NCI-H1105 treated with DMSO at 0.1 percent for 48 hours (cell line): ENCODE measurements around the gene ERFL.
"Not testable (repeated sequence)": the region's sequence is repeated elsewhere in the genome, so short reads cannot be mapped to it uniquely, and the experiment has no call there.

Experiments
- DNase-seq: peaks from one replicate; lab custom pipeline; 2025; lab: John Stamatoyannopoulos, UW

The ERFL gene

DNA sequence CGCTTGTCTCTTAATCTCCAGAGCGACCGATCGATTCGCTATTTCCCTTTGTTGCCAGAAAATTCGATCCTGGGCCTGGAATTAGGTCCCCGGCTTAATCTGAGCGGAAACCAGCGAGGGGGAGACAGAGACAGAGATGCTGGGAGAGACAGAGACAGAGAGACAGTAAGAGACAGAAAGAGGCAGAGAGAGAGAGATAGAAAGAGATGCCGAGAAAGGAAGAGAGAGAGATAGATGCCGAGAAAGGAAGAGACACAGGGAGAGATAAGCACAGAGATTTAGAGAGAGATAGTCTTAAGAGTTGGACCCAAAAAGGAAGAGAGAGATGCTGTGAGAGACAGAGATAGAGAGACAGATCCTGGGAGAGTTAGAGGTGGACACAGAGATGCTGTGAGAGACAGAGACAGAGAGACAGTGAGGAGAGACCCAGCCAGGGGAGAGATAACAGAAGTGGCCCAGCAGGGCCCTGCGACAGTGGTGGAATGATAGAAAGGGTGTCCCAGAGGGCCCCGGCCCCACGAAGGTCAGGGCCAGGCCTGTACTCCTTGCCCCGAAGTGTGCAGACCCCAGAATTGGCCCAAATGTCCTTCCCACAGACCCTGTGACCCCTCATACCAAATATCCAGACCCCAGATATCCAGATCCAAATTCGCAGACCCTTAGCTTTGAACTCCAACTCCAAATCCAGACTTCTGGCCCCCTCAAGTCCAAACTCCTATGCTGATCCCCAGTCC lies 1.3 kb downstream of the ERFL start:
- DNase-seq: no peak

DNA sequence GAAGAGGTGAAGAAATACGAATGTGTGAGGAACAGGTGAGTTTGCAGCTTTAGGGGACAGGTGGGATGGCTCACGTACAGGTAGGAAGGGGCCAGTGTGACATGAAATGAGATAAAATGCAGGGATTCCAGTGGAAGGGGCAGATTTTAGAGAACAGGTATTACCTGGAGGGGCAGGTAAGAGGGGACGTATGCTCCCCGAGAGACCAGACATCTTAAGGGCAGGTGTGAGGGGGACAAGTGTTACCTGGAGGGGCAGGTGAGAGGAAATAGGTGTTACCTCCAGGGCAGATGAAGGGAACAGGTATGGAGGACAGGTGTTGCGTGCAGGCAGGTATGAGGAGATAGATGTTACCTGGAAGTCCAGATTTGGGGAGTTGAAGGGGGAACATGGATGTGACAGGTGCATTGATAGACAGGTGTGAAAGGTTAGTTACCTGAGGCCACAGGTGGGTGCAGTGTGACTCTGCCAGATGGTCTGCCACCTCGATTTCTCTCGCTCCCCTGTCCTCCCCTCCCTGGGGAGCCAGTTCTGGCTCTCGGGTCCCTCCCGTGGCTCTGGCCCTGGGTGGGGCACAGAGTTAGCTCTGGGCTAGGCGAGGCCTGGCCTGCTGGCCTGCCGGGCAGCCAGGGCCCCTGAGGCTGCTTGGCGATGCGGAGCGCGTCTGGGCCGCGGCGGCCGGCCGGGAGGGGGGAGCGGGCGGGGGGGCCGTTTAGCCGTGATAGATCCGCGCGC lies 2.1 kb downstream of the ERFL start:
- no peak for DNase-seq

DNA sequence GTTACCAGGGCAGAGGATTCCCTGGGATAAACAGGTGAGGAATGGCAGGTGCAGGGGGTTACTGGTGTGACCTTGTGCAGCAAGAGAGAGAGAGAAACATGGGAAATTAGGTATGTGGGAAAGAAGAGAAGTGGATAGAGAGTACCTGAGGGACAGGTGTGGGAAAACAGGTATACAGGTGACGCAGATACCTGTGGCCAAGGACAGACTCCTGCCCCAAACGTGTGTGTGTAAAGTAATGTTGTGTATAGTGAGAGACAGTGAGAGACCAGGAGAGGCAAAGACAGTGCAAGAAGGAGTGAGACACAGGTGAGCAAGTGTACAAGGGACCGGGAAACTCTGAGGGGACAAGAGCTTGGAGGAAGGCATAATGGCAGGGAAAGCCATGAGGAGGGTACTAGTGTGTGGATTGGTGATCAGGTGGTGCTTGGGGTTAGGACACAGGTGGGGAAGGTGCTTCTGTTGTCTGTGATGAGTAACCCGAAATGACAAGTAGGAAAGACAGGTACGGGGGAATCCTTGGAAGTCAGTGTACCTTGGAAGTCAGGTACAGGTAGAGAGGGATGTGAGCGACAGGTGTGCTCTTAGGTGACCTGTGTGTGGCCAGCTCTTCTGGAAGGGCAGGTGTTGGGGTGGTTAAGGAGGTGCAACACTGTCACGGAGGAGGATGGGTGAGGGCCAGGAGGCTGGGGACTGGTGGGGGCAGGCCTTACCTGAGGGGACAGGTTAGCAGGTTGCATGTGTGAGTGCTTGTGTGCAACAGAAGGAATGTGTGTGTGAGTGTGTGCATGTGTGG lies 2.8 kb downstream of the ERFL start:
- DNase-seq: no peak

DNA sequence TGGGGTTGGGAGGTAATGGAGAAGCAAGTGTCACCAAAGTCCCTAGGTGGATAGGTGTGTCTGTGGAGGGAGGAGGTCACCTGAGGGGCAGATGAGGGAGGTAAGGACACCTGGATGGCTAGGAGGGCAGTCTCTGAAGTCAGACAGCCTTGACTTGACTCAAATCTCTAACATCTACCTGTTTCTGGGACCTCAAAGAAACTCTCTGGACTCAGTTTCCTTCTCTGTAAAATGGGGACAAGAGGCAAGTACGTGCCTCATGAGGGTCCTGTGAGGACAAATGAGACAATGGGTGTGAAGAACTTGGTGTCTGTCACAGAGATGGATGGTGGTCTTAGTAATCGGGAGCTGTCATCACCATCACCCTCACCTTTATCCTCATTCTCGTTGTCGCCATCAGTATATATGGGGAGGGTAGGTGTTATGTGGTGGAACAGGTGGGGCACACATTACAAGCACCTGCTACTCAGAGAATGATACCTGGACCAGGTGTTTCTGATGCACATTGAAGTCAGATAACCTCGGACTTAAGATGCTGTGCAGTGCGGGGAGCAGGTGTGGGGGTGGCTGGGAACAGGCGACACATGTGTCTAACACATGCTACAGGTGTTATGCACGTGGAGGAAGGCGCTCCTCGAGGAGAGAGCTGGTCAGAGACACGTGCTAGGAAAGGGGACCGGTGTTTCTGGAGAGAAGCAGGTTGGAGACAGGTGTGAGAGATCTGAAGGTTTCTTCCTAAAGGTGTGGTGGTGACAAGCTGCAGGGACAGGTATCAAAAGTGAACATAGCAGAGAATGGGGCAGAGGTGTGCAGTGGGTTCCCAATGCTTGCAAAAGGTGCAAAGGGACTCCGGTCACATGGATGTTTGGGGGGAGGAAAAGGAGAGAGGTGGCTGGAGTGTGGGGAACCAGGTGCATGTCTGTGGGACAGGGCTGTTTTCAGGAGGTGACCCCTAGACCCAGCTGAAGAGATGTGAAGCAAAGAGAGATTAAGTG lies 3.8 kb downstream of the ERFL start:
- no peak for DNase-seq

- DNase-seq: no peak
Measured at GRCh38 chr19:41923045-41923788, 5.0 kb downstream of the ERFL start.

- DNase-seq: no peak
Measured at GRCh38 chr19:41922585-41922984, 5.7 kb downstream of the ERFL start.

DNA sequence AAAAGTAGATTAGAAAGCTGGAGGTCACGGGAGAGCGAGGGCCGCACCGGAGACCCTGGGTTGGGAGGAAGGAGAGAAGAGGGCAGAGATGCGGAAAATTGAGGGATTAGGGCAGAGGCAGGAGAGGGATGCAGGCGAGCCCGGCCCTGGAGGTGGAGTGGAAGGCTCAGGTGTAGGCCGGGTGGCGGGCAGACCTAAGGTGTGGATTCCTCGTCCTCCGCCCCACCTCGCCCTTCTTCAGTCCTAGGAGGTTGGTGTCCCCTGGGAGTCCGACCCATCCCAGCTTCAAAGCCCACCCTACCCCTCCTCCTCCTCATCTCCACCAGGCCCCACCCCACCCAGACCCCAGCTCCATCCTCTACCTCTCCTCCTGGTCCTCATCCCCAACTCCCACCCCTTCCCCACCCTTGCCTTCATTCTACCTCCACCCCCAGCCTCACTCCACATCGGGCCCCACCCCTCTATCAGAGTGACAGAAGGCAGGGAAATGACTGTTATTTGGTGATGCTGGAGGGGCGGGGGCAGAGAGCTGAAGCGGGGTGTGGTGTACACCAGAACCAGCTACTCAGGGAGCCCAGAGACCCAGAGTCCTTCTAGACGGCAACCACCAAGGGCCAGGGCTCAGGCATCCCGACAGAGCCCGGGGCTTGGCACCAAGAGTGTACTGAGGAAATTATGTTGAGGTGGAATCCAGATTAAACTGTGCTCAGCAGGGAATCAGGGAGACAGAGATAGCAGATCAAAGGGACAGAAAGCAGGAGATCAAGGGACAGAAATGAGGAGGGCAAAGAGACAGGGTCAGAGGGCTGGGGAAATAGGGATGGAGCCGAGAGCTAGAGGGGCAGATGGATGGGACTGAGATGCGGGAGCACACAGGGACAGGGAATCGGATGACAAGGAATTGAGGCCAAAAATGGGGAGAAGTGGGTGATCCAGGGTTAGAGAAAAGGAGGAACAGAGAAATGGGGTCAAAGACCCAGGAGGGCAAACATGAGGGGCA lies 6.4 kb downstream of the ERFL start:
- no peak for DNase-seq

DNA sequence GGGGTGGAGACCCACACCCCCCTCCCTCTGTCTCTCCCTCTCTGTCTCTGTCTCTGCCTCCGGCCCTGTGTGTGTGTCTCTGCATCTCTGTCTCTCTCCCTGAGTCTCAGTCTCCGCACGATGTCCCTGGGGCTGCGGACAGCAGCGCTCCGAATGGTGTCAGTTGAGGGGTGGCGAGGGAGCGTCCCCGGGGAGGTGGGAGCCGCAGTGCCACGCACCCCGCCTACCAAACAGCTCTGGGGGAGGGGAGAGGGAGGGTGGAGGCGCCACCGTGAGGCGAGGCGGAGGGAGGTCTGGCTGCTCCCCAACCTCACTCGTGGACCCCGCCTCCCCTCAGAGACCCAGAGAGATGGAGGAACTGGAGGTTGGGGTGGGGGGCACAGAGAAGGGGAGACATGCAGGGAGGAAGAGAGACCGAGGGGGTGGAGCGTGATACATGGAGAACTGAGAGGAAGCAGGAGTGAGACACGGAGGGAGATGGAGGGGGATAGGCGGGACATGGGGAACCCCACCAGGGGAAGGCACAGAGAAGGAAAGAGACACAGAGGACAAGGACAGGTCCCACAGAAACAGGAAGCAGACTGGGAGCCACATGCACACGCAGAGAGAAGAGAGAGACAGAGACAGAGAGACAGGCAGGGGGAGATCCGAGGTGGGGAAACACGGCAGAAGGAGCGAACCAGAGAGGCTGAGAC lies 7.2 kb downstream of the ERFL start:
- no peak for DNase-seq

DNA sequence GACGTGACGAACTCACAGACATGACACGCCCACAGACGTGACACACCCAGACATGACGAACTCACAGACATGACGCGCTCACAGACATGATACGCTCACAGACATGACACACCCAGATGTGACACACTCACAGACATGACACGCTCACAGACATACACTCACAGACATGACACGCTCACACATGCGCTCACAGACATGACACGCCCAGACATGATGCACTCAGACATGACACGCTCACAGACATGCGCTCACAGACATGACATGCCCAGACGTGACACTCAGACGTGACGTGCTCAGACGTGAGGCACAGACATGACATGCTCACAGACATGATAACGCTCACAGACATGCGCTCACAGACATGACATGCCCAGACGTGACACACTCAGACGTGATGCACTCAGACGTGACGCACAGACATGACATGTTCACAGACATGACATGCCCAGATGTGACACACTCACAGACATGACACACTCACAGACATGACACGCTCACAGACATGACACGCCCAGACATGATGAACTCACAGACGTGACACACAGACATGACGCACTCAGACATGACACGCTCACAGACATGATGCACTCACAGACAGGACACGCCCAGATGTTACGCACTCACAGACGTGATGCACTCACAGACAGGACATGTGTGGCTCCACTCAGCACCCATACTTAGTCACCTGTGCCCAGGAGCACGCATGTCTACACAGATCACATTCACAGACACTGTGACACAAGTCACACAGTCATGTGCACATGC lies 8.1 kb downstream of the ERFL start:
- DNase-seq: no peak

DNA sequence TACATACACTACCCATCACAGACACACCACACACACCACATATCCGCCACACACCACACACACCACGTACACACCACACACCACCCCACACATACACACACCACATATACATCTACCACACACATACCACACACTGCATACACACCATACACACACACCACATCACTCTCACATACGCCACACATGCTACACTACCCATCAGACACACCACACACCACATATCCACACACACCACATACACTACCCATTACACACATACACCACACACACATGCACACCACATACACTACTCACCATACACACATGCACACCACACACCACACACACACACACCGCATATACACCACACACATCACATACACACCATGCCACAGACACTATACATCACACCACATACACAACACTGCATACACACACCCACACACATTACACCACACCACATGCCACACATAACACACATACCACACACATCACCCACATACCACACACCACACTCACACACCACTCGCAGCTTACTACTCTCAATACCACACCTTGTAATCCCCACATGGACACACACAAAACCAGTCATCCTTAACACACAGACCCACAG lies 9.5 kb downstream of the ERFL start:
- no peak for DNase-seq

DNA sequence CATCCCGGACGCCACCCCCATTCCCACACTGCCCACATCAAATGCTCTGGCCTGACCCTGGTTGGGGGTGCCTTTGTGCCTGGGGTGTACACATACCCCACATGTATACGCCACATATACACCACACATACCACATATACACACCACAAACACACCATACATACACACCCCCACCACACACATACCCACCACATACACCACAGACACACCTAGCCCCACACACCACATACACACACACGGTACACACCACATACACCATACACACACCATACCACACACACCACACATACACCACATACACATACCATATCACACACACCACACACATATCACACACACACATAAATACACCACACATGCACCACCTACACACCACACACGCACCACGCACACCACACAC lies 10.2 kb downstream of the ERFL start:
- no peak for DNase-seq

GRCh38 chr19:41917676-41918075 lies 10.6 kb downstream of the ERFL start:
- no peak for DNase-seq

DNA sequence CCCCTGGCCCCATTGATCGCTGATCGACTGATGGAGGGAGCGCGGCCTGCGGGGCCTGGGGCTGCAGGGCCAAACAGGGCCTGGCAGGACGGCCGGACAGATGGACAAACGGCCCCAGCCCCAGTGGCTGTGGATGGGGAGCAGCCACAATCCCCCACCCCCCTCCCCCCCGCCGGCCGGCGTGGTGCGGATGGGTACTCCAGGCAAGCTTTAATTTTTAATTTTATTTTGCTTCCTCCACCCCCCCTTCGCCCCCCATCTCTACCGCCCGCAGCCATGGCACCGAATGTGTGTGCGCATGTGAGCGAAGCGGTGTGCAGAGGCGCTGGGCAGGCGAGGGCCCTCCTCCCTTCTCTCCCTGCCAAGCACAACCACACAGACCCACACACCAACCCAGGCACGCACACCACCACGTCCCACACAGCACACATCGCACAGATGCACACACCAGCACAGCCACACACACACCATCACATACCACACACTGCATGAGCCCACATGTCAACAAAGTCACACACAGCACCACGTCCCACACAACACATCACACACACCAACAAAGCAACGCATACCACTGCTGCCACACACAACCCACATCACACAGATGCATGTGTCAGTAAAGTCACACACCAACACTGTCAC lies 12.4 kb downstream of the ERFL start:
- DNase-seq: no peak

GRCh38 chr19:41915021-41915775 lies 13.1 kb downstream of the ERFL start:
- no peak for DNase-seq

DNA sequence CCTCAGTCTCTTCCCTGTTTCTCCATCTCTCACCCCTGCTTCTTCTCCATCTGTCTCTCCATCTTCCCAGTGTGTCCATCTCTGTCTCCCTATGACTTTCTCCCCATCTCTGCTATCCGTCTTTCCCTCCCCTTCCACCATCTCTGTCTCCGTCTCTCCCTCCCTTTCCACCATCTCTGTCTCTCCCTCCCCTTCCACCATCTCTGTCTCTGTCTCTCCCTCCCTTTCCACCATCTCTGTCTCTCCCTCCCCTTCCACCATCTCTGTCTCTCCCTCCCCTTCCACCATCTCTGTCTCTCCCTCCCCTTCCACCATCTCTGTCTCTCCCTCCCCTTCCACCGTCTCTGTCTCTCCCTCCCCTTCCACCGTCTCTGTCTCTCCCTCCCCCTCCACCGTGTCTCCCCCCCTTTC lies 13.8 kb downstream of the ERFL start:
- not testable (repeated sequence) for DNase-seq
